ENCODE data around the gene KDM5A.
"Not testable (repeated sequence)": the region's sequence is repeated elsewhere in the genome, so short reads cannot be mapped to it uniquely, and the experiment has no call there.

The KDM5A gene

DNA sequence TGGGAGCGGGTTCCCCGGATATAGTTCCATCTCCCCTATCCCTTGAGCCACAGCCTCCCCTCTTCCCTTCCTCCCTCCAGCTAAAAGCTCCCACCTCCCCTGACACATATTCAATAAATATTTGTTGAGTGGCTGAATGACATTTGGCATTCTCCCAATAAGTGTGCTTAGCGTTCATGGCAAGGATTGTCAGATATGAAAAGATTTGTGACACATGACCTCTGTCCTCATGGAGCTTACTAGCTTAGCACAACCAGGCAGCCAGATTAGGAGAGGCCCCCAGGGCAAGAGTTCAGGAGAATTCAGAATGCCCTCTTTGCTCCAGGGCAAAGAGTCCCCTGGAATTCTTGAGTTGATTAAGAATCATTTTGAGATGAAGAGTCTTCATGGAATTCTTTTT, 152.7 kb downstream of the KDM5A start:
- DNase-seq: no peak

DNA sequence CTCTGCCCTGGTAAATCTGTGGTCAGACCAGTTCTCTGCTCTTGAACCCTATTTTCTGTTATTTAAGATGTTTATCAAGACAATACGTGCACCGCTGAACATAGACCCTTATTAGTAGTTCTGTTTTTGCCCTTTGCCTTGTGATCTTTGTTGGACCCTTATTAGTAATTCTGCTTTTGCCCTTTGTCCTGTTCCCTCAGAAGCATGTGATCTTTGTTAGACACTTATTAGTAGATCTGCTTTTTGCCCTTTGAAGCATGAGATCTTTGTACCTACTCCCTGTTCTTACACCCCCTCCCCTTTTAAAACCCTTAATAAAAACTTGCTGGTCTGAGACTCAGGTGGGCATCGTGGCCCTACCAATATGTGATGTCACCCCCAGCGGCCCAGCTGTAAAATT, 153.2 kb downstream of the KDM5A start:
- DNase-seq: not testable (repeated sequence)

DNA sequence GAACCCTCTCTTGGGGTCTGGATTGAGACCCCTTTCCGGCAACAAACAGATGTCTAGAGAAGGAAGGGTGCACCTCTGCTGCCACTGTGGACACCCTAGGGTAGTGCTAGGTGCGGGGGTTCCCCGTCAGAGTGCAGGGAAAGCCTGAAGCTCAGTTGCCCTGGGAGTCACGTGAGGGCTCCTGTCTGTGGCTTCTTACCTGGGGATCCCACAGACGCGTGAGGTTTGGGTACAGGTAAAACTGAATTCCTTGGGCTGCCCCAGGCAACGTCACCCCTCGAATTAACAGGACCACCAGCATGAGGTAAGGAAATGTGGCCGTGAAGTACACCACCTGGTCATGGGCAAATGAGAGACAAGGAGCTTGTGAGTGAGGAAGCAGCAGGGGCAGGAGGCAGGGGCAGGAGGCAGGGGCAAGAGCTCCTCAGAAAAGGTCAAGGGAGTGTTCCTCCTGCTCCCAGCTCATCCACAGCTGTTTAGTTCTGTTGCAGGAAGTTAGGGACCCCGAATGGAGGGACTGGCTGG, 154.2 kb downstream of the KDM5A start:
- no peak for DNase-seq

DNA sequence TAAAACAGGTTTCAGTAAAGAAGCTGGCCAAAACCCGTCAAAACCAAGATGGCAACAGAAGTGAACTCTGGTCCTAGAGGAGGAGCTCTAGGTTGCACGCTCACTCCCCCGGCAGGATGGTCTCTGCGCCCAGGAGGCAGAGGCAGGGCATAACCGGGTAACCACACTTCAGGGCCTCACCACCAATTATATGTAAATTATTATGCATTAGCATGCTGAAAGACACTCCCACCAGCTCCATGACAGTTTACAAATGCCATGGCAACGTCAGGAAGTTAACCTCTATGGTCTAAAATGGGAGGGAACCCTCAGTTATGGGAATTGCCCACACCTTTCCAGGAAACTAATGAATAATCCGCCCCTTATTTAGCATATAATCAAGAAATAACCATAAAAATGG, 155.1 kb downstream of the KDM5A start:
- DNase-seq: no peak

DNA sequence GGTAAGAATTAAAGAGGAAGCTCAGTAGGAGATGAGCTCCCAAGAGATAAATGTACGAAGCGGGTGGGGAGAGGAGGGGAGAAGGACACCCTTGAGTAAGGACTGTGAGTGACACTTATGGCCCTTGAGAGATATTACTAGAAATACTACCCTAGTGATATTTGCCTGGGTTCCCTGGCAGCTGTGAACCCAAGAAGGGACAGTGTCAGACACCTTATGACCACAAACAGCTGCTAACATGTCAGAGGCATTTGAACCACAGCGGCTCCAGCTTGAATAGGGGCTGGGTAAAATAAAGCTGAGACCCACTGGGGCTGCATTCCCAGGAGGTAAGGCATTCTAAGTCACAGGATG, 155.5 kb downstream of the KDM5A start:
- DNase-seq: no peak

DNA sequence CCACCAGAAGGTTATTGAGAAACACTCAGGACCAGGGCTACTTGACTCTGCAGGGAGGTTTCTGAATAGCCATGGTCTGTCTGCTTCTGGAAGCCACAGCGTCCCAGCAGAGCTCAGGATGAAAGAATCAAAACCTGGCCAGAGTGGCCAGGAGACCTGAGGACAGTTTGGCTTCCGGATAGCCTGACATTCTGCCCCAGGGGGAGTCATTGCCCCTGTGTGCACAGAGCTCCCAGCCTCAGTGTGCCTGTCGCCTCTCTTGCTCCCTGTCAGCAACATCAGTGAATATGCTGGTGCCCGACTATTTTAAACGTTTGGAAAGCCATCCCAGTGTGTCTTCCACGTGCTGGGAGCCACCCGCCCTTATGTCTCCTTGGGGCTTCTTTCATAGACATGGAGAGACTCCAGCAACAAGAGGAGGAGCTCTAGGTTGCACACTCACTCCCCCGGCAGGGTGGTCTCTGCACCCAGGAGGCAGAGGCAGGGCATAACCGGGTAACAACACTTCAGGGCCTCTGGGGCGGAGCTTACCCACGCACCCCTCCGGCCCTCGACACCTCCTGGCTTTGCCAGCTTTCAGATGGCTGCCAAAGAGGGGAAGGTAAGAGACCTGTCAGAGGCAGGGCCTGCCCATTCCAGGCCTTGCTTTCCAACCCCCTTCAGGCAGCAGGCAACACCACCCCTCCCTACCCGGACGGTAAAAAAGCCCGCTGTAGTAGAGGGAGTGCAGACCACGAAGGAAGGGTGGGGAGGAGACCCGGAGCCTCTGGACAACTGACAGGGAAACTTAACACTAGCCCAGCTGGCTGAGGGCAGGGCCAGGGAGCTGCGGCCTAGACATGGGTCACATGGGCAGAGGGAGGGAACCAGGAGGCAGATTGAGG, 156.1 kb downstream of the KDM5A start:
- DNase-seq: no peak

DNA sequence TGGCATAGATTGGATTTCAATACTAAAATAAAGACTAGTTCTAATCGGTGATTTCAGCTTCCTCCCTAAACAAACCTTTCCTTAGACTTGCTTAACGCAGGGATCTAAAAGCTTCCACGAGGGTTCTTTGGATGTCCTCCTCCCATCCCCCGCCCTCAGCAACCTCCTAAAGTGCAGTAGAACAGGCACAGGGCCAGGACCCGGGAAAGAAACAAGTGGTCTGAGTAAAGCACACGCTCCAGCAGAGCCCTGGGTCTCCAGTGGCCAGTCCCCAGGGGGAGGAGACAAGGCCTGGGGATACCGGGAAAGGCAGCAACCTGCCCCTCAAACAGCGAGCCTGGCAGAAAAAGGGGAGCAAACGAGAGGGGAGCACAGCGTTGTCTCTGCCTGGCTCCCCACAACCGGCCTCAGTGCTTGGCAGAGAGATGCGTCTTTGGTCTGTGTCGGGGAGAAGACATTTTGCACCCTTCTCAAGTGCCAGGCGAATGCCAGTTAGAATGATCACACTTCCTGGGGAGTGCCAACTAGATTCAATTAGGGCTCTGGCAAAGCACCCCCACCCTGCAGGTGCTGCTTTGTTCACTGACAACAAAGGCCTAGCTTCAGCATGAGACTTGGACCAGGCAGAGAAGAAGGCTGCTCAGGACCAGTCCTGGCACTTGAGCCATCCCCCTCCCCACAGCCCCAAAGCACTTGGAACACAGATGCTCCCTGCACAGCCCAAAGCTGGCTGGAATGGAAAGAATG, 158.0 kb downstream of the KDM5A start:
- DNase-seq: no peak
